ENCODE results near the gene CNOT11.
"Not testable (repeated sequence)": the region's sequence is repeated elsewhere in the genome, so short reads cannot be mapped to it uniquely, and the experiment has no call there.

The CNOT11 gene

DNA sequence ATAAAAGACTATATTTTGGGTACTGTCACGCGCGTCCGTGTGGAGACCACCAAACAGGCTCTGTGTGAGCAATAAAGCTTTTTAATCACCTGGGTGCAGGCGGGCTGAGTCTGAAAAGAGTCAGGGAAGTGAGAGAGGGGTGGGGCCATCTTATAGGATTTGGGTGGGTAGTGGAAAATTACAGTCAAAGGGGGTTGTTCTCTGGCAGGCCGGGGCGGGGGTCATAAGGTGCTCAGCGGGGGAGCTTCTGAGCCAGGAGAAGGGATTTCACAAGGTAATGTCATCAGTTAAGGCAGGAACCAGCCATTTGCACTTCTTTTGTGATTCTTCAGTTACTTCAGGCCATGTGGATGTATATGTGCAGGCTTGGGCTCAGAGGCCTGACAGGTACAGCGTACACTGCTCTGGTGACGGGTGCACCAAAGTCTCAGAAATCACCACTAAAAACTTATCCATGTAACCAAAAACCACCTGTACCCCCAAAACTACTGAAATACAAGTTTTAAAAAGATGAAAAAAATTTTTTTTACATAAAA lies 1.4 kb upstream of the CNOT11 start:
- Histone ChIP-seq H3K4me1 (ENCODE audit: control insufficient read depth, insufficient read depth, low read length) (peaks cover 19% of the 10 kb centered on the region), H3K9ac (ENCODE audit: low read length) (peak overlapping the region; percentile 72)
- H3K9me3 ChIP-seq (ENCODE audit: control insufficient read depth, low read length); H3K36me3 ChIP-seq (ENCODE audit: control insufficient read depth, insufficient read depth, low read length); H3K4me3 ChIP-seq (ENCODE audit: low read length); H3K27me3 ChIP-seq (ENCODE audit: control insufficient read depth, insufficient read depth, low read length): not testable (repeated sequence)

DNA sequence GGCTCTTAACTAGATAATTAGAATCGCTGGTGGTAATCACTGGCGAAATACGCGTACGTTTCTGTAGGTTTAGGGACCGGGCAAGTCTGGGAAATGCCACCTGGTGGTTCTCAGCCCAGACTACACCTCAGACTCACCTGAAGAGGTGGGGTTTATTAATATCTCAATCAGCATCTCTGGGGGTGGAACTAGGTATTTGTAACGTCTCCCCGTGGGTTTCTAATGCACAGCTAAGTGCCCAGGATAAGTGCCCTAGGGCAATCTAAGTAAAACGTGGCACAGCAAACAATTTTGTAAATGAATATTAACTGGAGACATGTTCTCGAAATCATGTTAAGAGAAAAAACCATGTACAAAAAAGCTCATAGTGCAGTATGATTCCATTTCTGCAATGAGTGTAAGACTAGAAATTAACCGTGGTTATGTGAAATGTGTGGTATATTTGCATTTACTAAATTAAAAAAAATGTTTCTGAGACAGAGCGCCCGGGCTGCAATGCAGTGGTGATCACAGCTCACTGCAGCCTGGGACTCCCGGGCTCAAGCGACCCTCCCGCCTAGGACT lies 760 bp upstream of the CNOT11 start:
- no peaks in the 10 kb centered on the region for H3K36me3 ChIP-seq (ENCODE audit: control insufficient read depth, insufficient read depth, low read length)
- peak overlapping the region; percentile 72 for H3K9ac ChIP-seq (ENCODE audit: low read length)
- H3K4me3 ChIP-seq (ENCODE audit: low read length): peak overlapping the region; percentile 51
- no peaks in the 10 kb centered on the region for H3K27me3 ChIP-seq (ENCODE audit: control insufficient read depth, insufficient read depth, low read length)
- peaks cover 19% of the 10 kb centered on the region for H3K4me1 ChIP-seq (ENCODE audit: control insufficient read depth, insufficient read depth, low read length)
- H3K9me3 ChIP-seq (ENCODE audit: control insufficient read depth, low read length): no peaks in the 10 kb centered on the region

DNA sequence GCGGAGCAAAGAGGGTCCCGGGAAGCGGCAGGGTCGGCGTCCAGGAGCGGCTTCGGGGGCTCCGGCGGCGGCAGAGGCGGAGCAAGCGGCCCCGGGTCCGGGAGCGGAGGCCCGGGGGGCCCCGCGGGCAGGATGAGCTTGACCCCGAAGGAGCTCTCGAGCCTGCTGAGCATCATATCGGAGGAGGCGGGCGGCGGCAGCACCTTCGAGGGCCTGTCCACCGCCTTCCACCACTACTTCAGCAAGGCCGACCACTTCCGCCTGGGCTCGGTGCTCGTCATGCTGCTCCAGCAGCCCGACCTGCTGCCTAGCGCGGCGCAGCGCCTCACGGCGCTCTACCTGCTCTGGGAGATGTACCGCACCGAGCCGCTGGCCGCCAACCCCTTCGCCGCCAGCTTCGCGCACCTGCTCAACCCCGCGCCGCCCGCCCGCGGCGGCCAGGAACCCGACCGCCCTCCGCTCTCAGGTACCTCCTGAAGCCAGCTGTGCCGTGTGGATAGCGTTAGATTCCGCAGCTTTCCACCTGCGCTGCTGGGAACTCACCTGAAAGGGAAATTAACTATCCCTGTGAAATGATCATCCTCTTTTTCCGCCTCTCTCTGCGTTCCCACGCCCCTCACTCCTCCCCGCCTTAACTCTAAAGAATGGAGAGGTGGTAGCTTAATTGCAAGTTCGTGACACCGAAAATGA lies 472 bp downstream of the CNOT11 start:
- H3K4me3 ChIP-seq (ENCODE audit: low read length): peak overlapping the region; percentile 43
- H3K27me3 ChIP-seq (ENCODE audit: control insufficient read depth, insufficient read depth, low read length): no peaks in the 10 kb centered on the region
- no peaks in the 10 kb centered on the region for H3K36me3 ChIP-seq (ENCODE audit: control insufficient read depth, insufficient read depth, low read length)
- peaks cover 19% of the 10 kb centered on the region for H3K4me1 ChIP-seq (ENCODE audit: control insufficient read depth, insufficient read depth, low read length)
- H3K9me3 ChIP-seq (ENCODE audit: control insufficient read depth, low read length): no peaks in the 10 kb centered on the region
- peak overlapping the region; percentile 96 for H3K9ac ChIP-seq (ENCODE audit: low read length)

DNA sequence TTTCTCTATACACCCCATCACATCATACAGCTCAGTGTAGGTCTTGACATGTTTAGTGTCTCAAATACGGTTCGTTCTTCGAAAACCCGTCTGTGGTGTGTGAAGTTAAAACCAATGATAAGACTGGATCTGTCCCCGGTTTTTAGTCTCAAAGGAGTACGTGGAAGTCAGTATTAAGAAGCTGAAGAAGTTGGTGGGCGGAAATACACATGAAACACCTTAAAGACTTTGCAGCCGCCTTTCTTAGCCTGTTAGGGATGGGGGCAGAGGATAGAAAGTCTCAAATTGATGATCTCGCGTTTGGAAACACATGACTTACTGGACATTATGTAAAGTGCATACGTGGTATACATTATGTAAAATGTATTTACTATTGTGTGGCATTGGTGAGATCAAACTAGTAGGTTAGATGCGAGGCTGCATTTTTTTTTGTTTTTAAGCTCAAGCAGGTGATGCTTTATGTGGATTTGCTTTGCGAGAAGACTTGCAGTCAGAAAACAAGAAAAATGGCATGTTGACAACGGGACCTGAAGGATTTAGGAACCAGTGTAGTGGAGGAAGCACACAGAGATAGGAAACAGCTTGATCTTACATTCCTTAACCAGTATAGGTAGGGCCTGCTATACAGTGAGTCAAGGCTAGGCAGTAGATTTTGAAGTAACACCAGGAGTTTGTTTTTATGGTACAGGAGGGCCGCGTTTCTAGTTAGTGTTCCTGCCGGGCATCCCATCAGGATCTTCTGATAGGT lies 1.2 kb downstream of the CNOT11 start:
- no peaks in the 10 kb centered on the region for H3K36me3 ChIP-seq (ENCODE audit: control insufficient read depth, insufficient read depth, low read length)
- H3K27me3 ChIP-seq (ENCODE audit: control insufficient read depth, insufficient read depth, low read length): no peaks in the 10 kb centered on the region

DNA sequence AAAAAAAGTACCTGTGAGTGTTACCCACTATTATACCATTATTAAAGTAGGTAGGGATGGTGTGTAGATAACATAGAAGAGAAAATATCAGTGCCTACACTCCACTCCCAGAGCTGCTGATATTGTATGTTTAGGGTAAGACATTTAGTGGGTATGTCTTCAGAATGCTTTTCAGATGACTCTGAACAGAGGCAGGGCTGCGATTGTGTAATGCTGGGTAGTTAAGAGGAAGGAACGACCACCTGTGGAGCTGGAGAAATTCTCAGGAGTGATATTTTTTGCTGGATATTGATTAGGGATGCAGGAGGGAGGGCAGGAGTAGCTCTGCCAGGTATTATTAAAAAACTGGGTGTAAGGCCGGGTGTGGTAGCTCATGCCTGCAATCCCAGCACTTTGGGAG lies 2.8 kb downstream of the CNOT11 start:
- H3K27me3 ChIP-seq (ENCODE audit: control insufficient read depth, insufficient read depth, low read length): no peaks in the 10 kb centered on the region
- no peaks in the 10 kb centered on the region for H3K9me3 ChIP-seq (ENCODE audit: control insufficient read depth, low read length)
- H3K4me3 ChIP-seq (ENCODE audit: low read length): no peak overlapping the region
- peaks cover 19% of the 10 kb centered on the region for H3K4me1 ChIP-seq (ENCODE audit: control insufficient read depth, insufficient read depth, low read length)
- no peaks in the 10 kb centered on the region for H3K36me3 ChIP-seq (ENCODE audit: control insufficient read depth, insufficient read depth, low read length)
- no peak overlapping the region for H3K9ac ChIP-seq (ENCODE audit: low read length)

More for the DNA sequence above, 1.2 kb downstream of the CNOT11 start:
- H3K9me3 ChIP-seq (ENCODE audit: control insufficient read depth, low read length): no peaks in the 10 kb centered on the region
- H3K9ac ChIP-seq (ENCODE audit: low read length): peak overlapping the region; percentile 96
- H3K4me1 ChIP-seq (ENCODE audit: control insufficient read depth, insufficient read depth, low read length): peaks cover 19% of the 10 kb centered on the region
- peak overlapping the region; percentile 43 for H3K4me3 ChIP-seq (ENCODE audit: low read length)

DNA sequence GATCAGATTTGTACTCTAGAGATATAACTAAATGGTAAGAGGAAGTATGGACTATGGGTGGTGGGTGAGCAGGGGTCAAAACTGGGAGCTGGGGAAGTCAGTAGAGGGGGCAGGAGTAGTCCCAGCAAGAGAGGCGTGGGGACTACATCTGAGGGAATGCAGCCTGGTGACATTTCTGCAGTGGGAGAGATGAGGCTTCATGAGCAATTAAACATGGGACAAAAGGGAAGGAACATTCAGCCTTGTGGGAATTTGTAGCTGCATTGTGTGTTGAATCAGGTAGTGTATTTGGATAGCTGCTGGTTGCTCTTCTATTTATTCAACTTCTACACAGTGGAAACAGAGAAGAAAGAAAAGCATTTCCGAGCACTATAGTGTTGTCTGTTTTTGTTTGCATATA lies 3.6 kb downstream of the CNOT11 start:
- peaks cover 19% of the 10 kb centered on the region for H3K4me1 ChIP-seq (ENCODE audit: control insufficient read depth, insufficient read depth, low read length)

DNA sequence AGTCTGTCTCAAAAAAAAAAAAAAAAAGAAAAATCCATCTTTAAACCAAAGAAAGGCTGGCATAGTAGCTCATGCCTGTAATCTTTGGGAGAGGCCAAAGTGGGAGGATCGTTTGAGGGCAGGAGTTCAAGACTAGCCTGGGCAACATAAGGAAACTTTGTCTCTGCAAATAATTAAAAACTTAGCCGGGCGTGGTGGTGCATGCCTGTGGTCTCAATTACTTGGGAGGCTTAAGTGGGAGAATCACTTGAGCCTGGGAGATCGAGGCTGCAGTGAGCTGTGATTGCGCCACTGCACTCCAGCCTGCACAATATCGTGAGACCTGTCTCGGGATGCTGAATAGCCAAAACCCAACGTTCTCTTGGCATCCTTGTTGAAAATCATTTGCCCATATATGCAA lies 6.1 kb downstream of the CNOT11 start:
- H3K27me3 ChIP-seq (ENCODE audit: control insufficient read depth, insufficient read depth, low read length): no peaks in the 10 kb centered on the region
- H3K4me1 ChIP-seq (ENCODE audit: control insufficient read depth, insufficient read depth, low read length): peaks cover 17% of the 10 kb centered on the region
- no peak overlapping the region for H3K9ac ChIP-seq (ENCODE audit: low read length)
- H3K4me3 ChIP-seq (ENCODE audit: low read length): no peak overlapping the region
- no peaks in the 10 kb centered on the region for H3K36me3 ChIP-seq (ENCODE audit: control insufficient read depth, insufficient read depth, low read length)
- no peaks in the 10 kb centered on the region for H3K9me3 ChIP-seq (ENCODE audit: control insufficient read depth, low read length)

More for the DNA sequence above, 3.6 kb downstream of the CNOT11 start:
- no peak overlapping the region for H3K4me3 ChIP-seq (ENCODE audit: low read length)
- no peaks in the 10 kb centered on the region for H3K9me3 ChIP-seq (ENCODE audit: control insufficient read depth, low read length)
- no peaks in the 10 kb centered on the region for H3K27me3 ChIP-seq (ENCODE audit: control insufficient read depth, insufficient read depth, low read length)
- no peak overlapping the region for H3K9ac ChIP-seq (ENCODE audit: low read length)
- no peaks in the 10 kb centered on the region for H3K36me3 ChIP-seq (ENCODE audit: control insufficient read depth, insufficient read depth, low read length)

DNA sequence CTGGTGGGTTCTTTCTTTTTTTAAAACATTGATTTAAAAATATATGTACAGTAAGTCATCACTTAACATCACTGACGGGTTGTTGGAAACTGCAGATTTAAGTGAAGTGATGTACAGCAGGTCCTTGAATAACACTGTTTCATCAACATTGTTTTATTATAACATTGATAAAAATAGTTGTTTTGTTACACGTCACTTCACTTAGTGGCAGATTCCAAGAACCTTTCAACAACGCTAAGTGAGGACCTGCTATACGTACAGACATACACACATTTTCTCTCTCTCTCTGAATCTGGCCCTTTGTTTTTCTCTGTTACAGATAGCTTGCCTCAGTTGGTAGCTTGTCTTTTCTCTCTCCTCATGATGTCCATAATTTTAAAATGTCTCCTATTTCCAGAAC lies 9.5 kb downstream of the CNOT11 start:
- Histone ChIP-seq H3K27me3 (ENCODE audit: control insufficient read depth, insufficient read depth, low read length) (no peaks in the 10 kb centered on the region), H3K9me3 (ENCODE audit: control insufficient read depth, low read length) (no peaks in the 10 kb centered on the region), H3K9ac (ENCODE audit: low read length) (no peak overlapping the region), H3K4me3 (ENCODE audit: low read length) (no peak overlapping the region), H3K36me3 (ENCODE audit: control insufficient read depth, insufficient read depth, low read length) (peaks cover 10% of the 10 kb centered on the region), H3K4me1 (ENCODE audit: control insufficient read depth, insufficient read depth, low read length) (peaks cover 6% of the 10 kb centered on the region)

DNA sequence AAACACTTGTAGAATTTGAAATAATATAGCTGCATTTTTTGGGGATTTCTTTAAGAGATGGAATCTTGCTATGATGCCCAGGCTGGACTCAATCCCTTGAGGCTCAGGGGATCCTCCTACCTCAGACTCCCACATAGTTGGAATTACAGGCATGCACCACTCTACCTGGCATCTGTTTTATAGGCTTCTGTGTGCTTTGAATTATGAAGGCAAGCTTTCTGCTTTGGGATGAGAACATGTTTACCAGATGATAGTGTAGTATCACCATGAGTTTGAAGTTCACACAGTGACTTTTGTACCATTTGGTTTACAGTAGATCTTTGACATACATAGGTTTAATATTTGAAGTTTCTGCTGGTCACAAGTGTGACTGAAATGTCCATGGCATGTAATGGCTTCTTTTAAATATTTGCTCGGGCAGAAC lies 10.7 kb downstream of the CNOT11 start:
- peaks cover 10% of the 10 kb centered on the region for H3K36me3 ChIP-seq (ENCODE audit: control insufficient read depth, insufficient read depth, low read length)
- H3K4me1 ChIP-seq (ENCODE audit: control insufficient read depth, insufficient read depth, low read length): peaks cover 6% of the 10 kb centered on the region
- H3K9me3 ChIP-seq (ENCODE audit: control insufficient read depth, low read length): no peaks in the 10 kb centered on the region
- no peak overlapping the region for H3K9ac ChIP-seq (ENCODE audit: low read length)
- no peak overlapping the region for H3K4me3 ChIP-seq (ENCODE audit: low read length)
- H3K27me3 ChIP-seq (ENCODE audit: control insufficient read depth, insufficient read depth, low read length): no peaks in the 10 kb centered on the region

DNA sequence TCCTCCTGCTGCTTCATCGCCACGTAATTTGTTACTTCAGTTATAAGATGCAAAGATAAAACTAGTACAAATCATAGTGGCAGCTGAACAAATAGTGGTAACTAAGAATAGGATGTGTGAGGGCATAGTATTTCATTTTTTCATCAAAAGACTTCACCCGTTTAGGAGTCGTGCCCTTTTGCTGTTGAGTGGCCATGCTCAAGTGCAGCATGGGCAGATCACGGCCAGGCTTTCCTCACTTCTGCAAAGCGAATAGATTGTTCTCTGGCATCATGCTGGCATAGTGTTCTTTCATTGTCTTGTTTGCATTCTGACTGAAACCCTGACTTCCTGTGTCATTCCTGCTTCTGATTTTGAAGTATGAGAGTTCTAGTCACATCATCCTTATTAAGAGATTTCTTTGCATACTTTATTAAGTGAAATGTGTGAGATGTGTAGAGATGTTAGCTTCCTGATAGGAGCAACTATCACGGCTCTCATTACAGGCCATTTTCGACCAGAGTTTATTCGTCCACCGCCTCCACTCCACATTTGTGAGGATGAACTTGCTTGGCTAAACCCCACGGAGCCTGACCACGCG lies 11.8 kb downstream of the CNOT11 start:
- no peaks in the 10 kb centered on the region for H3K9me3 ChIP-seq (ENCODE audit: control insufficient read depth, low read length)
- peaks cover 6% of the 10 kb centered on the region for H3K4me1 ChIP-seq (ENCODE audit: control insufficient read depth, insufficient read depth, low read length)
- no peaks in the 10 kb centered on the region for H3K27me3 ChIP-seq (ENCODE audit: control insufficient read depth, insufficient read depth, low read length)
- no peak overlapping the region for H3K9ac ChIP-seq (ENCODE audit: low read length)
- H3K36me3 ChIP-seq (ENCODE audit: control insufficient read depth, insufficient read depth, low read length): peaks cover 10% of the 10 kb centered on the region
- no peak overlapping the region for H3K4me3 ChIP-seq (ENCODE audit: low read length)

DNA sequence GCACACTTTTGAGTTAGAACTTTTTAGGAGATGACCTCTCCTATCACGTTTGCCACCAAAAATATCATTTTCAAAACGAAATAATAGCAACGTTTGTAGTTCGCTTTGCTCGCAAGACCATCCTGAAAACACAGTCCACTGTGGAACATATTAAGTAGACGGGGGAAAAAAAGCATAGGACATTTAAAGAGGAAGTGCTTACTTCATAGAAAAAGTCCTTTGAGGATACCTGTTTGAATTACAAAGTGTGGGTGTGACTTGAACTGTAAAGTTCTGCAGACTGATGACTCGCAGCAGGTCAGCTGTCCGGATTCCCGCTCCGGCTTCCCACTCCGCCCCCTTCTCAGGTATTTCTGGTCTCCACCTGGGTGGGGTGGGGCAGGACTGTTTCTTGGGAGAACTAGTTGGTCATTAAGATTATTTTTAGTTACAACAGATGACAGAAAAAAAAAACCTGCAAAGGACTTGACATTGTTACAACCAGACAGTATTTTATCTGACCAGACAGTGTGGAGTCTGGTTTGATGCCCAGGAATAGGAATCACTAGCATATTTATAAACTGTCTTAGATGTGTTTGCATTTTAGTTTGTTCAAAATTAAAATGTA lies 13.3 kb downstream of the CNOT11 start:
- H3K9ac ChIP-seq (ENCODE audit: low read length): no peak overlapping the region
- no peaks in the 10 kb centered on the region for H3K9me3 ChIP-seq (ENCODE audit: control insufficient read depth, low read length)
- no peak overlapping the region for H3K4me3 ChIP-seq (ENCODE audit: low read length)
- peaks cover 10% of the 10 kb centered on the region for H3K36me3 ChIP-seq (ENCODE audit: control insufficient read depth, insufficient read depth, low read length)
- peaks cover 6% of the 10 kb centered on the region for H3K4me1 ChIP-seq (ENCODE audit: control insufficient read depth, insufficient read depth, low read length)
- no peaks in the 10 kb centered on the region for H3K27me3 ChIP-seq (ENCODE audit: control insufficient read depth, insufficient read depth, low read length)
